Osteocyte (in vitro differentiated cells): ENCODE measurements around the gene WNT10A. TPM values are rescaled to one million over a fixed set of nuclear protein-coding genes. Genes with fewer than 3 reads are reported as not detected.

Source experiments
- DNase-seq: peaks from one replicate; pipeline ENCODE4 v3.0.0; 2021; ENCODE audit warnings: mixed read lengths; ENCODE audit not compliant: unreplicated experiment; ENCODE audit errors: extremely low spot score
- H3K27ac Mint-ChIP-seq: one replicate; pipeline ENCODE4 v1.8.0; 2021; ENCODE audit warnings: mild to moderate bottlenecking, mixed read lengths; ENCODE audit not compliant: unreplicated experiment
- H3K27me3 Mint-ChIP-seq: one replicate; pipeline ENCODE4 v1.8.0; 2021; ENCODE audit warnings: mixed read lengths; ENCODE audit not compliant: unreplicated experiment
- H3K36me3 Mint-ChIP-seq: one replicate; pipeline ENCODE4 v1.8.0; 2021; ENCODE audit warnings: mixed read lengths; ENCODE audit not compliant: unreplicated experiment
- H3K4me1 Mint-ChIP-seq: one replicate; pipeline ENCODE4 v1.8.0; 2021; ENCODE audit warnings: mixed read lengths; ENCODE audit not compliant: unreplicated experiment
- H3K4me3 Mint-ChIP-seq: one replicate; pipeline ENCODE4 v1.8.0; 2021; ENCODE audit warnings: mild to moderate bottlenecking, moderate library complexity, mixed read lengths; ENCODE audit not compliant: unreplicated experiment
- H3K9me3 Mint-ChIP-seq: one replicate; pipeline ENCODE4 v1.8.0; 2021; ENCODE audit warnings: mixed read lengths; ENCODE audit not compliant: unreplicated experiment
- CTCF ChIP-seq: fragments of 200-600 bp; sonication (generic); IDR thresholded peaks from 2 replicates; pipeline ENCODE4 v1.5.0; 2021; ENCODE audit warnings: antibody characterized with exemption, mild to moderate bottlenecking, moderate library complexity
- long read RNA-seq: library from polyadenylated mRNA; unstranded; transcript quantifications from one replicate; pipeline ENCODE4 v2.0.0, GENCODE V29; 2021
- total RNA-seq: library from RNA; stranded (reverse); gene quantifications from 2 replicates; pipeline ENCODE4 v1.2.1, GENCODE V29; 2021

The WNT10A gene
- total RNA-seq = not detected in 2 replicates
- long read RNA-seq = 0 reads

- no peak within 1 kb of the TSS for H3K4me3 Mint-ChIP-seq
- DNase-seq = no peak
- no peak for TF ChIP-seq CTCF
- no peaks in the 10 kb centered on the region for H3K36me3 Mint-ChIP-seq
- peaks cover 17% of the 10 kb centered on the region for H3K4me1 Mint-ChIP-seq
- peaks cover 64% of the 10 kb centered on the region for H3K27me3 Mint-ChIP-seq
- no peak within 1 kb of the TSS for H3K27ac Mint-ChIP-seq
- H3K9me3 Mint-ChIP-seq = no peaks in the 10 kb centered on the region
These were observed at the start of gene WNT10A for GRCh38 chr2:218880102-218880858. TSS of gene WNT10A (plus strand) at chr2:218880852. CDS start at chr2:218880996, 144 bp downstream.

GRCh38 chr2:218831378-218831990 lies 49.2 kb upstream of the WNT10A start, which contains the start of gene PRKAG3:
TSS of gene PRKAG3 (minus strand) at chr2:218831803.
- no peaks in the 10 kb centered on the region for H3K9me3 Mint-ChIP-seq
- H3K27me3 Mint-ChIP-seq = peaks cover 34% of the 10 kb centered on the region
- no peak within 1 kb of the TSS for H3K27ac Mint-ChIP-seq
- DNase-seq = no peak
- no peak within 1 kb of the TSS for H3K4me3 Mint-ChIP-seq
- no peaks in the 10 kb centered on the region for H3K36me3 Mint-ChIP-seq
- TF ChIP-seq CTCF = no peak
- peaks cover 20% of the 10 kb centered on the region for H3K4me1 Mint-ChIP-seq

- no peak for DNase-seq
- TF ChIP-seq CTCF = no peak
- Mint-ChIP-seq H3K27ac (no peak overlapping the region), H3K4me1 (peaks cover 20% of the 10 kb centered on the region), H3K36me3 (no peaks in the 10 kb centered on the region), H3K9me3 (no peaks in the 10 kb centered on the region), H3K4me3 (no peak overlapping the region), H3K27me3 (peaks cover 32% of the 10 kb centered on the region)
These were observed 48.6 kb upstream of the WNT10A start for GRCh38 chr2:218832081-218832480.

GRCh38 chr2:218832520-218832919 lies 48.1 kb upstream of the WNT10A start:
- Mint-ChIP-seq H3K36me3 (no peaks in the 10 kb centered on the region), H3K9me3 (peaks cover 2% of the 10 kb centered on the region), H3K27me3 (peaks cover 31% of the 10 kb centered on the region), H3K4me3 (no peak overlapping the region), H3K4me1 (peaks cover 20% of the 10 kb centered on the region), H3K27ac (no peak overlapping the region)
- DNase-seq = no peak
- no peak for TF ChIP-seq CTCF

GRCh38 chr2:218833023-218833609 lies 47.5 kb upstream of the WNT10A start:
- no peak for DNase-seq
- H3K4me1 Mint-ChIP-seq = peaks cover 20% of the 10 kb centered on the region
- H3K27ac Mint-ChIP-seq = no peak overlapping the region
- H3K27me3 Mint-ChIP-seq = peaks cover 33% of the 10 kb centered on the region
- peaks cover 8% of the 10 kb centered on the region for H3K9me3 Mint-ChIP-seq
- no peak overlapping the region for H3K4me3 Mint-ChIP-seq
- no peaks in the 10 kb centered on the region for H3K36me3 Mint-ChIP-seq
- no peak for TF ChIP-seq CTCF
